Activated CD4-positive, alpha-beta T cell treated with anti-CD3 and anti-CD28 coated beads for 48 hours (primary cell): ENCODE data around the gene ZNF415.
"Not testable (repeated sequence)": the region's sequence is repeated elsewhere in the genome, so short reads cannot be mapped to it uniquely, and the experiment has no call there.

Experiments used
- DNase-seq: peaks from one replicate; pipeline ENCODE4 v3.0.0-alpha.2; 2020

The ZNF415 gene

GRCh38 chr19:53102206-53102755 lies 30.4 kb downstream of the ZNF415 start:
- DNase-seq = no peak

- DNase-seq = peak; percentile 16
Measured at GRCh38 chr19:53101518-53101917, 31.2 kb downstream of the ZNF415 start.

DNA sequence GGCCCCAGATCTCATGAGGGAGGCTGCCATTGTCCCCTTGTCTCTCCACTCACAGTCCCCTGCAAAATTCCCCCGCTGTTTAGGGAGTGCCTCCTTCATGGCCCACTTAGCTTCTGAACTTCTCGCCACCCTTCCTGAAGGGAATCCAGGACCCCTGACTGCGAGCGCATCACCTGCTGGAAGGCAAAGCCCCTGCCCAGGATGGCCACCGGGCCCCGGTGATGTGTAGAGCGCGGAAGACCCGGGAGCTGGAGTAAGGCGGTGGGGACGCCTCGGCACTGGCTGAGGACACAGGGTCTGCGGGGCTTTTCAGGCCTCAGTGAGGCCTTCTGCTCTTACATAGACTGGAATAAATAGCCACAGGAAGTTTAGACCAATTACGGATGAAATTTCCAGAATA lies 34.1 kb downstream of the ZNF415 start:
- DNase-seq = not testable (repeated sequence)

DNA sequence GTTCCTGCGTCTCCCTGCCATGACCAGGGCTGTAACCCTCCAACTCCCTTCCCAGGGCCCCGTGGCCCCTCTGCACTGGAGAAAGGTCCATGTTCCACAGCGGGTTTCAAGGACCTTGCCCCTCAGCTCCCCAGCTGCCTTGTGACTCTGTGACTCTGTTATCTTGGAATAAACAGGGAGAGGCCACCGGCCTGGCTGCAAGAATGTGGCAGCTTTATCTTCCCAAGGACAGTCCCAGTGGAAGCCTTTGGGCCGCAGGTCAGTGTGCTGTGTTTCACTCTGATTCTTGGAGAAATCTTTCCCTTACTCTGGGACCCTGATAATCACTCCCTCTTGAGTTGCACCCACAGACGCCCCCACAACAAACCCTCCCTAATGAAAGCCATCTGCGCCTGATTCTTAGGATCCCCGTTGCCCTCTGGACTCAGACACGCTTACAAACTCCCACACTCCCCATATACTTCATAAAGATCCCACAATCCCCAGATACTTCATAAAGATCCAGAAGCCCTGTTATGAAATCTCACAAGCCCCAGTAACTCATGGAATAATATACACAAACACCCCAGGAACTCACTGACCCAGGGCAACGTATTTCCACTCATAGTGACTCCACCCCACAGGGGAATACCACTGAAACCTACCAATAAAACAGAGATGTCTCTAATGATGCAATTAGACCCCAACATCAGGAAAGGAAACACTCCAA lies 35.6 kb downstream of the ZNF415 start:
- DNase-seq = not testable (repeated sequence)

- not testable (repeated sequence) for DNase-seq
Measured at GRCh38 chr19:53096579-53096978, 36.1 kb downstream of the ZNF415 start.

DNA sequence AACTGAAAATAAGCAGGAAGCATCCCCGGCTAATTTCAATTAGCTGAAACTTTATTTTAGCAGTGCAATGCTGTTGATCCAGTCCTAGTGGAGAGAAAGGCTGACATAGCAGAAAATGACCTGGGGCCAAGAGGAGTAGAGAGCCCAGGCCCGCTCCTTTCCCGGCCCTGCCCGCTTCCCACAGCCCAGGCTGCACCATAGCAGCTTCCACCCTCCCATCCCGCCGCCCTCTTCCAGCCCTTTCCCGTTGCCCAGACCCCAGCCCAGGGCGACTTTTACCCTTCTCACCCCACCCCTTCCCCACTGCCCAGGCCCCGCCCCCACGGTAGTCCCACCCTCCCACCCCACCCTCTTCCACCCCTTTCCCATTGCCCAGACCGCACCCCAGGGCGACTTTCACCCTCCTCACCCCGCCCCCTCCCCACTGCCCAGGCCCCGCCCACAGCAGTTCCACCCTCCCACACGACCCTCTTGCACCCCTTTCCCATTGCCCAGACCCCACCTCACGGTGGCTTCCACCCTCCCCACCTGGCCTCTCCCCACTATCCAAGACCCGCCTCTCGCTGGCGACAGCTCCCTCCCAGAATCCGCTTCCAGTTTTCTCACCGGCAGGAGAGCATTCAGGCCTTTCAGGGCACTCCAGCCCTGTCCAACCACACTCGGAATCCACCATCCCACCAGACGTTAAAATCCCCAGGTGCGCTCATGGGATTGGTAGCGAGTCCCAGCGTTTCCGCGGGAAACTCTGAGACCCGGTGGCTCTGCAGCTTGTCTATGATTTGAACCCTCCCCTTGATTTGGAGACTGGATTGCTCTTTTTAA lies 37.7 kb downstream of the ZNF415 start:
- no peak for DNase-seq

DNA sequence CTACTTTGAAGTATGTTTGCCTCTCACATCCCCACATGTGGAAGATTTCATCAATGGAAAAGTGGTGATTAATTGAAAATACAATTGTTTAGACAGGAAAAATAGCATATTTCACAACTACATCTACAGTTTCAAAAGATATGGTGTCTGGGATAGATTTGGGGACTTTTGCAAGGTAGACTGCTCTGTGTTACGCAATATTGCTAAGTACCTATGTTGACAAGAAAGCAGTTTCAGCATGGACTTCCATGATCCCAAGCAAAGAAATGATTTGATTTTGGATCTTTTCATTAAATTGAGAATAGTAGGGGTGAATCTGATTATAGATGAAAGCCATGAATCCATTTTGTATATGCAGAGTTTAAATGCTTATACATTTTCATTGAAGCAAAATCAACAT lies 40.0 kb downstream of the ZNF415 start:
- no peak for DNase-seq

DNA sequence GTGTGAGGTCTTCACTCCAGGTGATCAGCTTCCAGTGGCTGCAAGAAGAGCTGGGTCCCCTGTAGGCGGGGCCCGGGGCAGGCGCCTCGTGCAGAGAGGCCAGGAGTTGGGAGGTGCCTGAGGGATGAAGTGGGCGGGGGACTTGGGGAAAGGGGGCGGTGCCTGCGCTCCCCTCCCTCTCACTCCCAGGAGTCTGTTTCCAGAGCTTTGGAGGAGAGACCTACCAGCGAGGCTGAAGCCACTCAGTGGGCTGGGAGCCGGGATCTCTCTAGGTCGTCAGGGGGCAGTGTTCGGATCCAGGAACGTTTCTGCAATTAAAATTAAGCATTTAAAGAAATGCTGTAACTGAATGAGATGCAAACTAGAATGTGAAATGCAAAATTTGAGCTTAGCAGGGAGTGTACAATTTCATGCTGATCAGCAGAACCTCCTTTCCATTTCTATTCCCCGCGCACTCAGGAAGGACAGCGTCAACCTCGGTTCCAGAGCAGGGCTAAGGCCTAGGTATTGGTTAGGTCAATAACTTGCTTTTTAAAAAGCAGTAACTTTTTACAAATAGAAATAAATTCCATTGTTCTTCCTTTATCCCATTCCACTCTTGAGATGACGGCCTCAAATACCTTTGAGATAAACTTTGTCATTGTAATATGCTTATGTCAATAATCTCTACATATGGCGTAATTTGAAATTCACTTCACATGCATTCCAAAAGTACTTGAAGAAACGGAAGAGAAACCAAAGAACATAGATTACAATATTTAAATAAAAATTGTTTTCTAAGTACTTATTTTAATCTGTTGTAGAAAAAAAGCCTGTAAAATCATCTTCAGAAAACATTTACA lies 41.1 kb downstream of the ZNF415 start:
- DNase-seq = no peak

GRCh38 chr19:53088091-53088490 lies 44.6 kb downstream of the ZNF415 start:
- DNase-seq = no peak

DNA sequence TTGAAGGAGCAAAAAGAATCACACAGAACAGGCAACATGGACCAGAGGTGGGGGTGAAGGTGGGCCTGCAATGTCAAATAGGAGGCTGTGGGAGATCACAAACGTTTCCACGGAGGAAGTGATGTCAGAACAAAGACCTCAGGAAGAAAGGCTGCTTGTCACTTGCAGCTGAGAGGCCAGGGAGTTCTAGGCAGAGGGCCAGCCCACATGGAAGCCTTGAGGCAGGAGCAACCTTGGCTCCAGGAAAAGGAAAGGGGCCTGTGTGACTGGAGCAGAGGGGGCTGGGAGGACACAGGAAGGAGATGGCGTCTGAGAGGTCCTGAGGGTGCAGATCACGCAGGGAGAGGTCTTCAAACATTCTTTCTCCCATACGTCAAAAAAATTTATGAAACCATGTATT lies 45.8 kb downstream of the ZNF415 start:
- no peak for DNase-seq

- DNase-seq = no peak
Measured at GRCh38 chr19:53085496-53085895, 47.2 kb downstream of the ZNF415 start.

DNA sequence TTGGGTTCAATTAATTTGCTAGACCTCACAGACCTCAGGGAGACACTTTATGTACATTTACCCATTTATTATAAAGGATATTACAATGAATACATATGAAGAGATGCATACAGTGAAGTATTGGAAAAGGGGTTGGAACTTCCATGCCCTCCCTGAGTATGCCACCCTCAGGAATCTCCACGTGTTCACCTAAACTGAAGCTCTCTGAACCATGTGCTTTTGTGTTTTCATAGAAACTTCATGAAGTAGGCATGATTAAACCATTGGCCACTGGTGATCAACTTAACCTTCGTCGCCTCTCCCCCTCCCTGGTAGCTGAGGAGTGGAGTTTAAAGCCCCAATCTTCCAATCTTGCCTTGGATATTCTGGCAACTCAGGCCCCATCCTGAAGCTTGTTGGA lies 49.8 kb downstream of the ZNF415 start:
- no peak for DNase-seq

- no peak for DNase-seq
Measured at GRCh38 chr19:53079313-53079924, 53.3 kb downstream of the ZNF415 start.

DNA sequence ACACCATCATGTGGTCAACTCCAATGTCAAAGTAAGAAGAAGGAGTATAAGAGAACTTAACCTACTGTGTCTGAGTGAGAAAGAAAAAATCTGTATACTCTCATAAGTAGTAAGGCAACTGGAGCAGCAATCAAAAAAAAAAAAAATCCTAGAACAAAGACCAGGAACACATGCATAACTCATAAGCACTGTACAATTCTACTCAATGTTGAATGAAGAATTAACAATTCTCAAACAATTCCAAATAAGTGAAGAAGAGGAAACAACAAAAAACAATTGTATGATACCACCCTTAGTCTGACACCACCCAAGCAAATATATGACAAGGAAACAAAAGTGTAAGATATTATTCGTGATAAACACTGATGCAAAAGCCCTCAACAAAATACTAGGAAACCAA lies 54.0 kb downstream of the ZNF415 start:
- no peak for DNase-seq

DNA sequence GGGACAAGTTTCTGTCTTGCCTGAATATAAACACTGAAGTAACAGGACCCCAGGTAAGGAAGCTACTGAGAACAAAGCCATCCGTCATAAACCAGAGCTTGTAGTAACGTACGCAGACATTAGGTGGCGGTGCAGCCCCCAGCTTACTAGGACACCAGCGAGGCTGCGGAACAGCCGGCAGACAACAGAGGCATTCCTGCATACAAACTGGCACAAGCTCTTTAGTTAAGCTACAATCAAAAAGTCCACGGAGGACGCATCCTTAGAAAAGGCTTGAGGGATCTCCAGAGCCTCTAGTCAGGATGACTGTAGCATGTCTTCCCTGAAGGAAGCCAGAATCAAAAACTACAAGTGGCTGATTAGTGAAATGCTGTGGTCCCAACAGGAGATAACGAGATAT lies 55.7 kb downstream of the ZNF415 start:
- DNase-seq = peak; percentile 4

GRCh38 chr19:53068834-53069233 lies 63.9 kb downstream of the ZNF415 start:
- DNase-seq = no peak

DNA sequence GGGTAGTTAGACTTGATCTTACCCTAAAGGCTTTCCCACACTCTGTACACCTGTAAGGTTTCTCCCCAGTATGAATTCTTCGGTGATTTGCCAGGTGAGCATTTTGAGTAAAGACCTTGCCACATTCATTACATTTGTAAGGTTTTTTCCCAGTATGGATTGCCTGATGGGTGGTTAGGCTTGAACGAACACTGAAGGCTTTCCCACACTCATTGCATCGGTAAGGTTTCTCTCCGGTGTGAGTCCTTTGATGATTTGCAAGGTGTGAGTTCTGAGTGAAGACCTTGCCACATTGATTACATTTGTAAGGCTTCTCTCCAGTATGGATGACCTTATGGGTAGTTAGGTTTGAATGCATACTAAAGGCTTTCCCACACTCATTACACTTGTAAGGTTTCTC lies 64.5 kb downstream of the ZNF415 start:
- no peak for DNase-seq

DNA sequence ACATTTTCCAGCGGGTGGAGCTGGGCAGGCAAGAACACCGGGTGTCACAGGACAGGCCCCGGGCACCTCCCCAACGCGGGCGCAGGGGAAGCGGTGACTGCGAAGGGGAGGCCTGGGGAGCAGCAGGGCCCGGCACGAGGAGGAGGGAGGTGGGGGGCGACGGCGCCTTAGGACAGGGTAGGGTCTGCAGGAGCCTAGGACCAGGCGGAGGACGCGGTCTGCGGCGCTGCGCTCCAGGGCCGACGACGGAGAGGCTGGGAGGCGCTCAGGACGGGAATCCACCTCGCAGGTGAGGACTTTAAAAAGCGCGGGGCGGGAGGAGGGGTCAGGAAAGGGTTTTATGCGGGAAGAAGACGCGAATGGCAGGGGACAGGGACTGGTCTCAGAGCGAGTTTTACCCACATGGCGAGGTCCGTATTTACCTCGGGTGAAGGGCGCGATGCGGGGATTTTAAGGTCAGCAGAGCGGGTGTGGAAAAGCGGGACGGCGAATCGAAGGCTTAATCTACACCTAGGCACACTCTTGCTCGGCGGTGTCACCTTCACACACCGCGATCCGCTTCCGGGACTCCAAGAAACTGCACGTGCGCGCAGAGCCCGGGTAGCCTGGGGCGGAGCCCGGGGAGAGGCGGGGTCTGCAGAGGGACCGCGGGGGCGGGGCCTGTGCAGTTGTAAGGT lies 74.7 kb downstream of the ZNF415 start:
- DNase-seq = peak; percentile 30
